AG04449 (cell line): ENCODE data around the gene FADS1.

Experiments
- CTCF ChIA-PET: fragments of 350-600 bp; formaldehyde crosslinking; extraction: SDS; loops from one replicate; lab custom pipeline; 2021; ENCODE audit warnings: antibody characterized with exemption; lab: Yijun Ruan, JAX
- POLR2A ChIA-PET: fragments of 400-600, 350-600 bp; formaldehyde crosslinking; extraction: SDS; loops from one replicate; lab custom pipeline; 2020; ENCODE audit warnings: antibody characterized with exemption, inconsistent platforms; lab: Yijun Ruan, JAX
- DNase-seq: peaks from one replicate; pipeline ENCODE4 v3.0.0-alpha.2; 2010; ENCODE audit warnings: low read depth, low spot score
- H3K4me3 ChIP-seq: 2 replicates; pipeline ENCODE4 v1.5.1; 2011; ENCODE audit warnings: low read depth, mild to moderate bottlenecking, control low read depth, low read length
- TF ChIP-seq, protein P1 (sequence below): IDR thresholded peaks from one replicate; pipeline ENCODE4 v1.5.1; 2011; ENCODE audit warnings: mild to moderate bottlenecking, moderate library complexity, low read length, control low read depth, inconsistent platforms; ENCODE audit not compliant: insufficient read depth; ENCODE audit errors: missing control alignments

FADS1 gene

DNA sequence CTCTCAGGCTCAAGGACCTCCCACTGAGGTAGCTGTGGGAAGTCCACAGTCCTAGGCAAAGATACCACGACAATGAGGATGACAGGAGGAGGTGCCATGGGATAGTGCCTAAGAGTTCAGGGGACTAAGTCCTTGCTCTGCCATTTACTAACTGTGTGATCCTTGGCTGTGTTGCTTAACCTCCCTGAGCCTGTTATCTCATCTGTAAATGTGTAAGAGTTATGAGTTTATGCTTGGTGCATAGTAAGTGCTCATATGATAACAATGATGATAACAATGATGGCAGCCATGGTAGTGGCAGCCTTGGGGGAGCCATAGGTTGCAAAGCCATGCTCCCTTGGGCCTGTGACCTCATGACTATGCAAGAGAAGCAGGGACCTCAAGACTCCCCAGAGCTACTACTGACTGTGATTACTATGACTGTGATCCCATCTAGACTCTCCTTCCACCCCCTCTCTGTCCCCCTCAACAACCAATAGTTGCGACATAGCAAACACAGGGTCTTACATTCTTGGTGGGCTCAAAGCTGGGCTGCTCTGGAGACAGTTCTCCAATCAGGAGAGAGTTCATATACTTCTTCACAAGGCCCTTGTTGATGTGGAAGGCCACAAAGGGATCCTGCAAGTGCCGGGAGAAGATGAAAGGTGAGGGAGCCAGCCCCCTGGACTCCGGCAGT, 3.9 kb downstream of the FADS1 start:
- CTCF ChIA-PET: interaction anchor here (1.1 to 7.3 kb wide), 4 partner anchors 10 to 295 kb away, joined by 3 to 91 read pairs (median 30); no protein-coding TSS in a partner anchor
- POLR2A ChIA-PET: no interaction called here
- no peak for DNase-seq
- TF ChIP-seq, protein P1, sequence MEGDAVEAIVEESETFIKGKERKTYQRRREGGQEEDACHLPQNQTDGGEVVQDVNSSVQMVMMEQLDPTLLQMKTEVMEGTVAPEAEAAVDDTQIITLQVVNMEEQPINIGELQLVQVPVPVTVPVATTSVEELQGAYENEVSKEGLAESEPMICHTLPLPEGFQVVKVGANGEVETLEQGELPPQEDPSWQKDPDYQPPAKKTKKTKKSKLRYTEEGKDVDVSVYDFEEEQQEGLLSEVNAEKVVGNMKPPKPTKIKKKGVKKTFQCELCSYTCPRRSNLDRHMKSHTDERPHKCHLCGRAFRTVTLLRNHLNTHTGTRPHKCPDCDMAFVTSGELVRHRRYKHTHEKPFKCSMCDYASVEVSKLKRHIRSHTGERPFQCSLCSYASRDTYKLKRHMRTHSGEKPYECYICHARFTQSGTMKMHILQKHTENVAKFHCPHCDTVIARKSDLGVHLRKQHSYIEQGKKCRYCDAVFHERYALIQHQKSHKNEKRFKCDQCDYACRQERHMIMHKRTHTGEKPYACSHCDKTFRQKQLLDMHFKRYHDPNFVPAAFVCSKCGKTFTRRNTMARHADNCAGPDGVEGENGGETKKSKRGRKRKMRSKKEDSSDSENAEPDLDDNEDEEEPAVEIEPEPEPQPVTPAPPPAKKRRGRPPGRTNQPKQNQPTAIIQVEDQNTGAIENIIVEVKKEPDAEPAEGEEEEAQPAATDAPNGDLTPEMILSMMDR: no peak
- H3K4me3 ChIP-seq: no peak overlapping the region

GRCh38 chr11:61811831-61812230, 5.0 kb downstream of the FADS1 start:
- DNase-seq: no peak
- CTCF ChIA-PET: interaction anchor here (1.1 to 7.3 kb wide), 3 partner anchors 14 to 135 kb away, joined by 3 to 91 read pairs (median 4); partner anchors contain the start of genes FEN1 and TMEM258
- POLR2A ChIA-PET: no interaction called here
- no peak overlapping the region for H3K4me3 ChIP-seq
- TF ChIP-seq, protein P1: no peak

DNA sequence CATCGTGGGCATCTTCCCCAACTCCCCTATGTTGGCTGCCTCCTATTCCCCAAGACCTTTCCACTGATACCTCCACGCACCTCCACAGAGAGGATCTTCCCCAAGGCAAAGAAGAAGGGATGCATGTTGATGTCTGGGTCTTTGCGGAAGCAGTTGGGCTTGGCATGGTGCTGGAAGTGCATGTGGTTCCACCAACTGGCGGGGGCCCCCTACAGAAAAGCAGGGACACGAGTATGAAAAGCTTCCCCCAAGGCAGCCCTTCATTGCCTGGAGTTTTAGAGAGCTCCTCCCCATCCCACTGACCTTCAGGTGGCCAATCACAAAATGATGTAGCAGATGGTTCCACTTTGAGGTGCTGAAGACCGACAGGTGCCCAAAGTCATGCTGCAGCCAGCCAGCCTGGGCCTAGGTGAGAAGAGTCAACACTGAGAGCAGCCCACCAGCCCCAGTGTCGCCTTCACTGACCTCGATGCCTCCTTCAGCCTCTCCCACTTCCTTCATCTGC, 6.1 kb downstream of the FADS1 start:
- POLR2A ChIA-PET: no interaction called here
- no peak for DNase-seq
- CTCF ChIA-PET: interaction anchor here (1.7 to 7.3 kb wide), 2 partner anchors 13 to 18 kb away, joined by 3 to 91 read pairs; no protein-coding TSS in a partner anchor
- no peak overlapping the region for H3K4me3 ChIP-seq
- TF ChIP-seq, protein P1: no peak

- ChIA-PET POLR2A (no interaction called here), CTCF (interaction anchor here (1.0 to 3.7 kb wide), 7 partner anchors 9 to 141 kb away, joined by 3 to 44 read pairs (median 5); partner anchors contain the start of gene FADS1)
- TF ChIP-seq, protein P1: no peak
- no peak overlapping the region for H3K4me3 ChIP-seq
- no peak for DNase-seq
Observed at GRCh38 chr11:61806785-61807184, 10.0 kb downstream of the FADS1 start.

DNA sequence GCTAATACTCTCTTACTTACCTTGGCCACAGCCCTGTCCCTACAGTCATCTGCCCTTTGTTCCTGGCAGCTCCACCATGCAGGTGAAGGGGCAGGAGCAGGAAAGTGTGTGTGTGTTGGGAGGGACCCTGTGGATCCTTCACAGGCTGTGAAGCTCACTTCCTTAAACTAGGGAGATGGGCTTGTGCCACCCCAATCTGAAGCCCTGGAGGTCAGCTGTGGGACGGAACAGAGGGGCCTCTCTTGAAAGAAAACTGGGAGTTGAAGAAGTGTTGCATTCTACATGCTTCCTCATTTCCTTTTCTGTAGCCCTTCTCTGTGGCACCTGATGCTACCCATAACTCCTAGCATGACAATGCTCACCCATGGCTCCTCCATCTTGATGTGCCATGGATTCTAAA, 11.7 kb downstream of the FADS1 start:
- DNase-seq: no peak
- no peak overlapping the region for H3K4me3 ChIP-seq
- ChIA-PET CTCF (interaction anchor here (1.1 to 3.7 kb wide), 5 partner anchors 8 to 303 kb away, joined by 5 to 44 read pairs (median 11); partner anchors contain the start of gene FADS1), POLR2A (no interaction called here)
- TF ChIP-seq, protein P1: no peak
